ENCODE measurements around the gene SIN3A. TPM values are rescaled to one million over a fixed set of nuclear protein-coding genes. Genes with fewer than 3 reads are reported as not detected.
"Not testable (repeated sequence)": the region's sequence is repeated elsewhere in the genome, so short reads cannot be mapped to it uniquely, and the experiment has no call there.

SIN3A gene
- polyA plus RNA-seq, 1 experiment = 39.5 TPM

GRCh38 chr15:75338661-75339240 is 112.7 kb downstream of the SIN3A start:
- no peak for TF ChIP-seq CTCF (IDR thresholded peaks at IDR 0.05; ENCODE audit: insufficient read depth, low read depth, low read length)
- peaks cover 5% of the 10 kb centered on the region; the same call in 1 of the 2 replicates for H3K36me3 ChIP-seq (ENCODE audit: control insufficient read depth, insufficient read depth, low read length)
- DNase-seq (ENCODE audit: low read depth) = no peak
- H3K4me3 ChIP-seq (ENCODE audit: low read depth, low read length) = no peak overlapping the region
- CTCF ChIA-PET = no interaction called here
- POLR2A ChIA-PET = no interaction called here
- no peaks in the 10 kb centered on the region for H3K27me3 ChIP-seq (ENCODE audit: control insufficient read depth, insufficient read depth, low read length)

- POLR2A ChIA-PET = no interaction called here
- peak within 1 kb of the TSS; percentile 85 for H3K4me3 ChIP-seq (ENCODE audit: low read depth, low read length)
- peaks cover 4% of the 10 kb centered on the region; the same call in 1 of the 2 replicates for H3K36me3 ChIP-seq (ENCODE audit: control insufficient read depth, insufficient read depth, low read length)
- no peaks in the 10 kb centered on the region for H3K27me3 ChIP-seq (ENCODE audit: control insufficient read depth, insufficient read depth, low read length)
- CTCF ChIA-PET = interaction anchor here (0.8 kb wide), 1 partner anchor 32 kb away, joined by 3 read pairs; the partner anchor contains the start of gene MAN2C1
- peak; percentile 37 for DNase-seq (ENCODE audit: low read depth)
- TF ChIP-seq CTCF (IDR thresholded peaks at IDR 0.05; ENCODE audit: insufficient read depth, low read depth, low read length) = no peak
Measured at GRCh38 chr15:75335705-75336355, 115.7 kb downstream of the SIN3A start, which contains the start of gene COMMD4. COMMD4 (plus strand) TSS chr15:75336063; CDS start chr15:75336090, 27 bp downstream.

GRCh38 chr15:75335313-75335704 is 116.2 kb downstream of the SIN3A start:
- Histone ChIP-seq H3K4me3 (ENCODE audit: low read depth, low read length) (peak overlapping the region; percentile 85), H3K36me3 (ENCODE audit: control insufficient read depth, insufficient read depth, low read length) (peaks cover 3% of the 10 kb centered on the region; the same call in 1 of the 2 replicates), H3K27me3 (ENCODE audit: control insufficient read depth, insufficient read depth, low read length) (no peaks in the 10 kb centered on the region)
- no peak for TF ChIP-seq CTCF (IDR thresholded peaks at IDR 0.05; ENCODE audit: insufficient read depth, low read depth, low read length)
- no peak for DNase-seq (ENCODE audit: low read depth)
- ChIA-PET CTCF (interaction anchor here (0.8 to 1.3 kb wide), 2 partner anchors 14 to 33 kb away, joined by 3 read pairs; partner anchors contain the start of gene MAN2C1), POLR2A (no interaction called here)

GRCh38 chr15:75333654-75334419 is 117.7 kb downstream of the SIN3A start:
- DNase-seq (ENCODE audit: low read depth); POLR2A ChIA-PET; H3K27me3 ChIP-seq (ENCODE audit: control insufficient read depth, insufficient read depth, low read length); H3K36me3 ChIP-seq (ENCODE audit: control insufficient read depth, insufficient read depth, low read length); H3K4me3 ChIP-seq (ENCODE audit: low read depth, low read length): not testable (repeated sequence)
- CTCF ChIA-PET = interaction anchor here (1.3 kb wide), 1 partner anchor 13 kb away, joined by 3 read pairs; no protein-coding TSS in a partner anchor

GRCh38 chr15:75332093-75332492 is 119.4 kb downstream of the SIN3A start:
- H3K36me3 ChIP-seq (ENCODE audit: control insufficient read depth, insufficient read depth, low read length); H3K27me3 ChIP-seq (ENCODE audit: control insufficient read depth, insufficient read depth, low read length); H3K4me3 ChIP-seq (ENCODE audit: low read depth, low read length); DNase-seq (ENCODE audit: low read depth); CTCF ChIA-PET; POLR2A ChIA-PET: not testable (repeated sequence)

GRCh38 chr15:75329571-75329970 is 121.9 kb downstream of the SIN3A start:
- no peak for DNase-seq (ENCODE audit: low read depth)
- no peak for TF ChIP-seq CTCF (IDR thresholded peaks at IDR 0.05; ENCODE audit: insufficient read depth, low read depth, low read length)
- ChIA-PET CTCF (no interaction called here), POLR2A (no interaction called here)
- H3K27me3 ChIP-seq (ENCODE audit: control insufficient read depth, insufficient read depth, low read length) = no peaks in the 10 kb centered on the region
- H3K36me3 ChIP-seq (ENCODE audit: control insufficient read depth, insufficient read depth, low read length) = no peaks in the 10 kb centered on the region
- no peak overlapping the region for H3K4me3 ChIP-seq (ENCODE audit: low read depth, low read length)
